ENCODE results near the gene PTRHD1. TPM values are rescaled to one million over a fixed set of nuclear protein-coding genes. Genes with fewer than 3 reads are reported as not detected.
"Not testable (repeated sequence)": the region's sequence is repeated elsewhere in the genome, so short reads cannot be mapped to it uniquely, and the experiment has no call there.

The PTRHD1 gene
- total and polyA plus RNA-seq, 8 donors: 8.2 to 16.0 (median 11.9) TPM

DNA sequence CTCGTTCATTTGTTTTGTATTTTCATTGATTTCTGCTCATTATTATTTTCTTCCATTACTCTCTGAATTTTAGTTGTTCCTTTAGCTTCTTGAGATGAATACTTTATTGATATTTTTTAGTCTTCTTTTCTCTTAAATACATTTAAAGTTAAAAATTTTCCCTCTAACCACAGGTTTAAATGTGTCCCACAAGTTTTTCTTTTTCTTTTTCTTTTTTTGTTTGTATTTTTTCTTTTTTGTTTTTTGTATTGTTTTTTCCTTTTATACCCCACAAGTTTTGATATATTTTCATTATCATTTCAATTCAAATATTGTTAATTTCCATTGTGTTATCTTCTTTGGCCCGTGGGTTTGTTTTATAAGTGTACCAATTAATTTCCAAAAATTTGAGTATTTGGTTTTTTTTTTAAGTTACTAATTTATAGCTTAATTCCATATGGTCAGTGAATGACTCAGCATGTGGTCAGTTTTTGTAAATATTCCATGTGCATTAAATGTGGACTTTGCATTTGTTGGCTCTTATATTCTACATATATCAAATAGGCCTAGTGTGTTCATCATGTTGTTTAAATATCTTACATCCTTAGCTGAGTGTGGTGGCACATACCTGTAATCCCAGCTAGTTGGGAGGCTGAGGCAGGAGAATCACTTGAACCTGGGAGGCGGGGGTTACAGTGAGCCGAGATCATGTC is 16.3 kb upstream of the PTRHD1 start:
- Histone ChIP-seq H3K36me3 (no peaks in the 10 kb centered on the region), H3K27ac (no peak overlapping the region), H3K9me3 (no peaks in the 10 kb centered on the region), H3K27me3 (no peaks in the 10 kb centered on the region), H3K4me1 (no peaks in the 10 kb centered on the region), H3K4me3 (no peak overlapping the region)
- TF ChIP-seq, protein P1, sequence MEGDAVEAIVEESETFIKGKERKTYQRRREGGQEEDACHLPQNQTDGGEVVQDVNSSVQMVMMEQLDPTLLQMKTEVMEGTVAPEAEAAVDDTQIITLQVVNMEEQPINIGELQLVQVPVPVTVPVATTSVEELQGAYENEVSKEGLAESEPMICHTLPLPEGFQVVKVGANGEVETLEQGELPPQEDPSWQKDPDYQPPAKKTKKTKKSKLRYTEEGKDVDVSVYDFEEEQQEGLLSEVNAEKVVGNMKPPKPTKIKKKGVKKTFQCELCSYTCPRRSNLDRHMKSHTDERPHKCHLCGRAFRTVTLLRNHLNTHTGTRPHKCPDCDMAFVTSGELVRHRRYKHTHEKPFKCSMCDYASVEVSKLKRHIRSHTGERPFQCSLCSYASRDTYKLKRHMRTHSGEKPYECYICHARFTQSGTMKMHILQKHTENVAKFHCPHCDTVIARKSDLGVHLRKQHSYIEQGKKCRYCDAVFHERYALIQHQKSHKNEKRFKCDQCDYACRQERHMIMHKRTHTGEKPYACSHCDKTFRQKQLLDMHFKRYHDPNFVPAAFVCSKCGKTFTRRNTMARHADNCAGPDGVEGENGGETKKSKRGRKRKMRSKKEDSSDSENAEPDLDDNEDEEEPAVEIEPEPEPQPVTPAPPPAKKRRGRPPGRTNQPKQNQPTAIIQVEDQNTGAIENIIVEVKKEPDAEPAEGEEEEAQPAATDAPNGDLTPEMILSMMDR (IDR thresholded peaks at IDR 0.05): no peak
- DNase-seq: no peak
- intact Hi-C loops (cut with DNase I): no loop called here
- FAIRE-seq: peak; percentile 23
- WGBS, 2 donors: 81 to 85% methylated on average over 4 of the region's 4 CpGs
- no peak for ATAC-seq

DNA sequence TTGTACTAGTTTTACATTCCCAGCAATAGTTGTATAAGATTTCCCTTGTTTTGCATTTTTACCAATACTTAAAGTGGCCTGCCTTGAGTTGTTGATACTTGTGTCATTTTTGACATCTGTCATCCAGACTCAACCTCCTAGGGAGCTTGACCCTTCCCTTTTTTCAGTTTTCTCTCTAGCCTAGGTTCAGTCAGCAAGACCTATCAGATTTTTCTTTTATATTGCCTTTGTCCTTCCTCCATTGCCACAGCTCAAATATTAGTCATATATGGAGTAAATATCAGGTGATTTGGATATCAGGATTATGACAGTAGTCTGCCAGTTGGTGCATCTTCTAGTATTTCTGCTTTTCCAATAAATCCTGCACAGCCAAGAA is 13.5 kb upstream of the PTRHD1 start:
- FAIRE-seq: no peak
- Histone ChIP-seq H3K4me1 (no peaks in the 10 kb centered on the region), H3K4me3 (no peak overlapping the region), H3K9me3 (no peaks in the 10 kb centered on the region), H3K27ac (no peak overlapping the region), H3K27me3 (no peaks in the 10 kb centered on the region), H3K36me3 (no peaks in the 10 kb centered on the region)
- intact Hi-C loops (cut with DNase I): no loop called here
- ATAC-seq: no peak
- DNase-seq: no peak
- TF ChIP-seq, protein P1 (IDR thresholded peaks at IDR 0.05): no peak

DNA sequence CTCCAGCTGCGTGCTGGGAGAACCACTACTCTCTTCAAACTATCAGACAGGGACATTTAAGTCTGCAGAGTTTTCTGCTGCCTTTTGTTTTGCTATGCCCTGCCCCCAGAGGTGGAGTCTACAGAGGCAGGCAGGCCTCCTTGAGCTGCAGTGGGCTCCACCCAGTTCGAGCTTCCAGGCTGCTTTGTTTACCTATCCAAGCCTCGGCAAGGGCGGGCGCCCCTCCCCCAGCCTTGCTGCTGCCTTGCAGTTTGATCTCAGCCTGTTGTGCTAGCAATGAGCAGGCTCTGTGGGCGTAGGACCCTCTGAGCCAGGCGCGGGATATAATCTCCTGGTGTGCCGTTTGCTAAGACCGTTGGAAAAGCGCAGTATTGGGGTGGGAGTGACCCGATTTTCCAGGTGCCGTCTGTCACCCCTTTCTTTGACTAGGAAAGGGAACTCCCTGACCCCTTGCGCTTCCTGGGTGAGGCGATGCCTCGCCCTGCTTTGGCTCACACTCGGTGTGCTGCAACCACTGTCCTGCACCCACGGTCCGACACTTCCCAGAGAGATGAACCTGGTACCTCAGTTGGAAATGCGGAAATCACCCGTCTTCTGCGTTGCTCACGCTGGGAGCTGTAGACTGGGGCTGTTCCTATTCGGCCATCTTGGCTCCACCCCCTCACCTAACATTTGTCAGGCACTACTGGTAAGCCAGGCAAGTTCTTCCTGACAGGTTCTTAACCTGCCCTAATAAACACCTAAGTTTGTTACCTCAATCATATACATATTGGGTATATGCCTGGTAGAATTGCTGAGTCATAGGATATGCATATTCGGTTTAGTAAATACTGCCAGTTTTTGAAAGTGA is 12.8 kb upstream of the PTRHD1 start:
- H3K9me3 ChIP-seq; DNase-seq; intact Hi-C loops (cut with DNase I); H3K27me3 ChIP-seq; H3K27ac ChIP-seq; H3K4me1 ChIP-seq; H3K4me3 ChIP-seq; H3K36me3 ChIP-seq; FAIRE-seq; ATAC-seq: not testable (repeated sequence)
- 92 to 98% methylated on average over 25 of the region's 25 CpGs for WGBS, 2 donors

DNA sequence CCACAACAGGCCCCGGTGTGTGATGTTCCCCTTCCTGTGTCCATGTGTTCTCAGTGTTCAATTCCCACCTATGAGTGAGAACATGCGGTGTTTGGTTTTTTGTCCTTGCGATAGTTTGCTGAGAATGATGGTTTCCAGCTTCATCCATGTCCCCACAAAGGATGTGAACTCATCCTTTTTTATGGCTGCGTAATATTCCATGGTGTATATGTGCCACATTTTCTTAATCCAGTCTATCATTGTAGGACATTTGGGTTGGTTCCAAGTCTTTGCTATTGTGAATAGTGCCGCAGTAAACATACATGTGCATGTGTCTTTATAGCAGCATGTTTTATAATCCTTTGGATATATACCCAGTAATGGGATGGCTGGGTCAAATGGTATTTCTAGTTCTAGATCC is 7.3 kb upstream of the PTRHD1 start:
- H3K4me3 ChIP-seq; H3K27ac ChIP-seq; H3K36me3 ChIP-seq; ATAC-seq; H3K27me3 ChIP-seq; FAIRE-seq; H3K4me1 ChIP-seq; H3K9me3 ChIP-seq; intact Hi-C loops (cut with DNase I); DNase-seq: not testable (repeated sequence)
- 84 to 97% methylated on average over 4 to 5 of the region's 5 CpGs for WGBS, 2 donors

DNA sequence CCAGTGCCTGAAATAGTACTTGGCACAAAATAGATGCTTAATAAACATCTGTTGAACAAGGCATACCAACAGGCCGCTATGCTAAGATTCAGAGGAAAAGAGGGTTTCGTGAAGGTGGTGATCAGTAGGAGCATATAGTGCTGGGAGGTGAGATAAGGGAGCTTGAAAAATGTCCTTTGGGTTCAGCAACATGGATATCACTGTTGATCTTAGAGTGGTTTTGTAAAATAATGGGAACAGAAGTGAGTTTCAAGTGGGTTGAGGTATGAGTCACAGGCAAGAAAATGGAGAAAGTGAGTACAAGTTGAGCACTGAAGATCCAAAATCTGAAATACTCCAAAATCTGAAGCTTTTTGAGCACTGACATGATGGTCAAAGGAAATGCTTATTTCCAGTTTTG is 4.5 kb upstream of the PTRHD1 start:
- TF ChIP-seq, protein P1 (IDR thresholded peaks at IDR 0.05): no peak
- no peaks in the 10 kb centered on the region for H3K4me1 ChIP-seq
- no peak overlapping the region for H3K4me3 ChIP-seq
- no peaks in the 10 kb centered on the region for H3K27me3 ChIP-seq
- no peak for DNase-seq
- H3K27ac ChIP-seq: no peak overlapping the region
- 94 to 100% methylated on average over 2 of the region's 2 CpGs for WGBS, 2 donors
- intact Hi-C loops (cut with DNase I): no loop called here
- H3K36me3 ChIP-seq: no peaks in the 10 kb centered on the region
- H3K9me3 ChIP-seq: no peaks in the 10 kb centered on the region
- FAIRE-seq: no peak
- ATAC-seq: no peak

Data from pancreas (tissue), 10 donors.